SU-DHL-6 (cell line): Measurements from ENCODE around the gene CFAP43.

Experiments used
- EZH2phosphoT487 ChIP-seq: fragments of 200-600 bp; sonication (generic), shearing (Covaris generic); conservative IDR thresholded peaks from 2 replicates; pipeline ENCODE4 v1.6.1; 2018; ENCODE audit warnings: mild to moderate bottlenecking, antibody characterized with exemption, low read length, moderate library complexity, mixed read lengths
- TF ChIP-seq, protein P1 (sequence below): fragments of 200-600 bp; sonication (generic); IDR thresholded peaks from one replicate; pipeline ENCODE4 v1.5.1; 2017; ENCODE audit warnings: antibody characterized with exemption, mild to moderate bottlenecking, low read length, moderate library complexity; ENCODE audit not compliant: insufficient read depth, poor library complexity, severe bottlenecking

DNA sequence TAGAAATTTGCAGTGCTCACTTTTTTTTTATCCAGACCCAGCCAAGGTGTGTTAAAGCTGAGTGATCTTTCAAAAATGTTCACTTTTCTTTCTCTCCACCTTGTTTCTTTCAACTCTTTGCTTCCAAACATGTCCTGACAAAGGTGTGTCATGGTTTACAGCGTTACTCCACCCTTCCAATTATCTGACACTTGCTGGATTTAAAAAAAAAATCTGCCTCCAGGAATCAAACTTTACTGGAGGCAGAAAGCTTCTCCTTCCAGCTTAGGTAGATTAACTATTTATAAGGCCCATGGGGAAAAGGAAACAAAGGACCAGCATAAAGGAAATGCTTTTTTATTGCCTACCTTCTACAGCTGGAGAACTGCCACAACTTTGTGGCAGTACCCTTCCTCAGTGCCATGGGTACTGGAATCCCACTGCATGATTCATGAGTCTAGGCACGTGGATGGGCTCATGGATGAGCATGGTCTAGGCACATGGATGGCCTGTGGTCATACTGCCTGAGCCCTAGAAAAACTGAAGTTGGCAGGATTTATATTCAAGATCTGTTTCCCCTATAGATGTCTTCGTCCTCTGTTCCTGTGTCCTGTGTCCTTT is 146.3 kb downstream of the CFAP43 start, which contains the start of gene COL17A1:
- TF ChIP-seq, protein P1, sequence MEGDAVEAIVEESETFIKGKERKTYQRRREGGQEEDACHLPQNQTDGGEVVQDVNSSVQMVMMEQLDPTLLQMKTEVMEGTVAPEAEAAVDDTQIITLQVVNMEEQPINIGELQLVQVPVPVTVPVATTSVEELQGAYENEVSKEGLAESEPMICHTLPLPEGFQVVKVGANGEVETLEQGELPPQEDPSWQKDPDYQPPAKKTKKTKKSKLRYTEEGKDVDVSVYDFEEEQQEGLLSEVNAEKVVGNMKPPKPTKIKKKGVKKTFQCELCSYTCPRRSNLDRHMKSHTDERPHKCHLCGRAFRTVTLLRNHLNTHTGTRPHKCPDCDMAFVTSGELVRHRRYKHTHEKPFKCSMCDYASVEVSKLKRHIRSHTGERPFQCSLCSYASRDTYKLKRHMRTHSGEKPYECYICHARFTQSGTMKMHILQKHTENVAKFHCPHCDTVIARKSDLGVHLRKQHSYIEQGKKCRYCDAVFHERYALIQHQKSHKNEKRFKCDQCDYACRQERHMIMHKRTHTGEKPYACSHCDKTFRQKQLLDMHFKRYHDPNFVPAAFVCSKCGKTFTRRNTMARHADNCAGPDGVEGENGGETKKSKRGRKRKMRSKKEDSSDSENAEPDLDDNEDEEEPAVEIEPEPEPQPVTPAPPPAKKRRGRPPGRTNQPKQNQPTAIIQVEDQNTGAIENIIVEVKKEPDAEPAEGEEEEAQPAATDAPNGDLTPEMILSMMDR: no peak
- no peak for TF ChIP-seq EZH2phosphoT487
